GM18526 (cell line): Measurements from ENCODE around the gene PLCB3.
A peak's percentile ranks its signal among the peaks of the same experiment; 100 is the strongest.

Experiments used
- POLR2A ChIP-seq: IDR thresholded peaks from 3 replicates; pipeline ENCODE4 v1.6.1; 2011; ENCODE audit not compliant: insufficient read length; ENCODE audit errors: extremely low read depth

Gene PLCB3

GRCh38 chr11:64227405-64227956 is 23.8 kb upstream of the PLCB3 start:
- no peak for TF ChIP-seq POLR2A

GRCh38 chr11:64229090-64229743 is 22.1 kb upstream of the PLCB3 start:
- TF ChIP-seq POLR2A = no peak

GRCh38 chr11:64229744-64230170 is 21.6 kb upstream of the PLCB3 start:
- no peak for TF ChIP-seq POLR2A

GRCh38 chr11:64230171-64230984 is 21.0 kb upstream of the PLCB3 start, which contains the start of gene DNAJC4:
Gene DNAJC4, plus strand, starts transcription at chr11:64230548. Its CDS starts 307 bp downstream, at chr11:64230855.
- TF ChIP-seq POLR2A = peak; percentile 52

GRCh38 chr11:64230985-64231365 is 20.4 kb upstream of the PLCB3 start:
- no peak for TF ChIP-seq POLR2A

GRCh38 chr11:64231546-64231945 is 19.8 kb upstream of the PLCB3 start:
- no peak for TF ChIP-seq POLR2A

GRCh38 chr11:64232182-64232966 is 19.0 kb upstream of the PLCB3 start:
- no peak for TF ChIP-seq POLR2A

GRCh38 chr11:64232967-64233315 is 18.4 kb upstream of the PLCB3 start:
- no peak for TF ChIP-seq POLR2A

GRCh38 chr11:64233913-64234586 is 17.3 kb upstream of the PLCB3 start, which contains the start of gene VEGFB:
Gene VEGFB, plus strand, starts transcription at chr11:64234584. Its CDS starts 250 bp downstream, at chr11:64234834.
- no peak for TF ChIP-seq POLR2A

GRCh38 chr11:64234647-64235379 is 16.5 kb upstream of the PLCB3 start:
- no peak for TF ChIP-seq POLR2A

- TF ChIP-seq POLR2A = no peak
Observed at GRCh38 chr11:64235437-64236161, 15.7 kb upstream of the PLCB3 start.

- TF ChIP-seq POLR2A = no peak
Observed at GRCh38 chr11:64237484-64237951, 13.8 kb upstream of the PLCB3 start.

- TF ChIP-seq POLR2A = no peak
Observed at GRCh38 chr11:64238076-64238475, 13.3 kb upstream of the PLCB3 start.
